SH-SY5Y (cell line): ENCODE measurements around the gene ZNF501.

Experiments
- GATA2 ChIP-seq: IDR thresholded peaks from 2 replicates; pipeline ENCODE4 v1.6.1; 2011; ENCODE audit warnings: mild to moderate bottlenecking, low read depth, low read length
- GATA3 ChIP-seq: IDR thresholded peaks from 2 replicates; pipeline ENCODE4 v1.6.1; 2011; ENCODE audit warnings: low read depth, mild to moderate bottlenecking, low read length, moderate library complexity

Gene ZNF501

GRCh38 chr3:44729384-44729910 is at the start of gene ZNF501:
ZNF501 (plus strand) TSS chr3:44729635; CDS start chr3:44734422, 4,787 bp downstream.
- TF ChIP-seq GATA3 = no peak
- no peak for TF ChIP-seq GATA2

GRCh38 chr3:44680921-44681455 is 48.4 kb upstream of the ZNF501 start:
- no peak for TF ChIP-seq GATA2
- TF ChIP-seq GATA3 = no peak

GRCh38 chr3:44682182-44682896 is 47.1 kb upstream of the ZNF501 start:
- no peak for TF ChIP-seq GATA3
- TF ChIP-seq GATA2 = no peak

GRCh38 chr3:44685128-44685800 is 44.2 kb upstream of the ZNF501 start:
- no peak for TF ChIP-seq GATA2
- no peak for TF ChIP-seq GATA3

GRCh38 chr3:44687898-44688297 is 41.5 kb upstream of the ZNF501 start:
- TF ChIP-seq GATA3 = no peak
- no peak for TF ChIP-seq GATA2

GRCh38 chr3:44712455-44713075 is 16.9 kb upstream of the ZNF501 start, which contains the start of gene ZNF502:
ZNF502 (plus strand) TSS chr3:44712660; CDS start chr3:44720262, 7,602 bp downstream.
- TF ChIP-seq GATA2 (no peak; the same call in 1 of the 2 replicates), GATA3 (no peak)

- no peak for TF ChIP-seq GATA3
- no peak for TF ChIP-seq GATA2
These were observed 8.0 kb upstream of the ZNF501 start for GRCh38 chr3:44721231-44722102.

GRCh38 chr3:44722103-44722401 is 7.4 kb upstream of the ZNF501 start:
- TF ChIP-seq GATA2 (no peak), GATA3 (no peak)

- no peak for TF ChIP-seq GATA2
- no peak for TF ChIP-seq GATA3
These were observed 5.3 kb downstream of the ZNF501 start for GRCh38 chr3:44734646-44735168.

GRCh38 chr3:44761101-44761423 is 31.6 kb downstream of the ZNF501 start:
- TF ChIP-seq GATA2 (no peak), GATA3 (no peak)

GRCh38 chr3:44761424-44762169 is 32.2 kb downstream of the ZNF501 start, which contains the start of the genes KIAA1143 and KIF15:
KIAA1143 (minus strand) TSS chr3:44761619; CDS start chr3:44761602, 17 bp downstream.
KIF15 (plus strand) TSS chr3:44761794; CDS start chr3:44761866, 72 bp downstream.
- TF ChIP-seq GATA2 (no peak; the same call in 1 of the 2 replicates), GATA3 (no peak)

GRCh38 chr3:44762170-44762677 is 32.8 kb downstream of the ZNF501 start:
- no peak for TF ChIP-seq GATA2
- TF ChIP-seq GATA3 = no peak
